Pons (tissue), 1 donor: ENCODE results near the gene TTYH1.

Experiments used
- DNase-seq: peaks from one replicate; pipeline ENCODE4 v3.0.0-alpha.2; 2016; ENCODE audit warnings: low spot score

The TTYH1 gene

DNA sequence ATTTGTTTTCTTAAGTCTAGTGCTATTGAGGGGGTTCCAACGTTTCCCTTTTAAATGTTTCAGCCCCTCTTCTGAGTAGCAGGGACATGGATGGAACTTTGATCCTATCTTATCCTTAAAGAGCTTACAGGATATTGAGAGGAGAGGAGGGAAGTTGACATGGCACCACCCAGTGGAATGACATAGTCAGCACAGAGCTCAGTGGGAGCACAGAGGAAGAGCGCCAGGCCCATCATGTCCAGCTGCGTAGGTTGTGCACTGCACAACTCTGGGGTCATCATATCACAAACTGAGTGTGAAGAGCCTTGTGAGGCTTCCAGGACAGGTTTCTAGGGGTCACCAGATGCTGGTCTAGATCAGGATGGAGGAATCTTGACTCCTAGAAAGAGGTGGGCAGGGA, 62.4 kb downstream of the TTYH1 start:
- DNase-seq: no peak

DNA sequence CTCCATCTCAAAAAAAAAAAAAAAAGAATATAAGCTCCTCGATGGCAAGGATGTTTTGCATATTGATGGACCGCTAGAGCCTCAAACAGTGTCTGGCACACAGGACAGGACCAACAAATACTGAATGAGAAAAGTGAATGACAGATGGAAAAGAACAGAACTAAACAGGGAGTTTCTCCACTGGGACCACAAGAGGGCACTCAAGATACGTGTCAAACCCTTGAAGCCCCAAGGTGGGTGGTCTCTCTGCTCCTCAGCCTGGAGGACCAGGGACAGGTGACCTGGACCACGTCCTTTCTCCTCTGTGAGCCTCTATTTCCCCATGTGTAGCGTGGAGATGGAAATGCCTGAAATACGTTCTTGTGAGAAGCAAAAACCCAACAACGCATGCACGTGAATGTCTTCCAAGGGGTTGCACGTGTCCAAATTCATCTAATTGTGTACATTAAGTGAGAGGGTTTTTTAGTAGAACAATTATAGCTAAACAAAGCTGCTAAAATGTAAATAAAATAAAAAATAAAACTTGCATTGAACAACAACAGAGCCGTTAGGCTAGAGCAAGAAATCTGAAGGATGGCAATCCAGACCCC, 63.5 kb downstream of the TTYH1 start:
- DNase-seq: peak; percentile 35

DNA sequence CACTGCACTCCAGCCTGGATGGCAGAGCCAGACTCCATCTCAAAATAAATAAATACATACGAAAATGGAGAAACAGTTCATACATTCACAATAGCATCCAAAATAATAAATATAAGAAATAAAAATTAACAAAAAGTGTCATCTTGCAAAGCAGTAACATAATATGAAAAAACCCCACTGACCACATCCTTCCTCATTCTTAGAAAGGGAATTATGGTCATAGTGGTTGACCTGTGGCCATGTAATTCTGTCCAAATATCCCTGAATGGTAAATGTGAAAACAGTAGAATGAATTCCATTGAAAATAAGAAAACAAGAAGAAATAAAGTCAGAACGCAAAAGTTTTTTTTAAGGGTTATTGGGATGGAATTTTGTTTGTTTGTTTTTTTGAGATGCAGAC, 64.8 kb downstream of the TTYH1 start:
- no peak for DNase-seq

DNA sequence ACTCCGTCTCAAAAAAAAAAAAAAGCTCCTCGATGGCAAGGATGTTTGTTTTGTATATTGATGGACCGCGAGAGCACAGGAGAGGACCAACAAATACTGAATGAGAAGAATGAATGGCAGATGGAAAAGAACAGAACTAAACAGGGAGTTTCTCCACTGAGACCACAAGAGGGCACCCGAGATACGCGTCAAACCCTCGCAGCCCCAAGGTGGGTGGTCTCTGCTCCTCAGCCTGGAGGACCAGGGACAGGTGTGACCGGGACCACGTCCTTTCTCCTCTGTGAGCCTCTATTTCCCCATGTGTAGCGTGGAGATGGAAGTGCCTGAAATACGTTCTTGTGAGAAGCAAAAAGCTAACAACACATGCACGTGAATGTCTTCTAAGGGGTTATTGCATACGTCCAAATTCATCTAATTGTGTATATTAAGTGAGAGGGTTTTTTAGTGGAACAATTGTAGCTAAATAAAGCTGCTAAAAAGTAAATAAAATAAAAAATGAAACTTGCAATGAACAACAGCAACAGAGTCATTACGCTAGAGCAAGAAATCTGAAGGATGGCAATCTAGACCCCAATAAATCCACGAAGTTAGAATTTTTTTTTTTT, 66.2 kb downstream of the TTYH1 start:
- peak; percentile 48 for DNase-seq

DNA sequence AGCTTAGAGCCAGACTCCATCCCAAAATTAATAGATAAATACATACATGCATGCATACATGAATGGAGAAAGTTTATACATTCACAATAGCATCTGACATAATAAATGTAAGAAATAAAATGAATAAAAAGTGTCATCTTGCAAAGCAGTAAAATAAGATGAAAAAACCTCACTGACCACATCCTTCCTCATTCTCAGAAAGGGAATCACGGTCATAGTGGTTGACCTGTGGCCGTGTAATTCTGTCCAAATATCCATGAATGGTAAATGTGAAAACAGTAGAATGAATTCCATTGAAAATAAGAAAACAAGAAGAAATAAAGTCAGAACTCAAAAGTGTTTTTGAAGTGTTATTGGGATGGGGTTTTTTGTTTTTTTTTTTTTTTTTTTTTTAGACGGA, 67.6 kb downstream of the TTYH1 start:
- no peak for DNase-seq

DNA sequence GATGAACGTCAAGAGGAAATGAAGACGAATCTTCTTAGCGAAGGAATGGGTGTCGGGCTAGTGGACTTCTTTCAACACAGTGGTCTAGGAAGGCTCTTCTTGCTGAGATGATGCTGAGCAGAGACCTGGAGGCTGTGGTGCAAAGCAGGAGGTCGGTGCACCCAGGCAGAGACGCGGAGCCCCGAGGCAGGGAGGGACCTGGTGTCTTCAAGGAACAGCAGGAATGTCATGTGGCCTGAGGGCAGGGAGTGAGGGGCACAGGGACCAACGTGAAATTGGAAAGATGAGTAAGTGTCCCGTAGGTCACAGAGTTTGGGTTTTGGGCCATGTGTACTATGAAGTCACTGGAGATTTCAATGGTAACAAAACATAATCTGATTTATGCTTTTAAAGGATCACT, 69.2 kb downstream of the TTYH1 start:
- DNase-seq: no peak

DNA sequence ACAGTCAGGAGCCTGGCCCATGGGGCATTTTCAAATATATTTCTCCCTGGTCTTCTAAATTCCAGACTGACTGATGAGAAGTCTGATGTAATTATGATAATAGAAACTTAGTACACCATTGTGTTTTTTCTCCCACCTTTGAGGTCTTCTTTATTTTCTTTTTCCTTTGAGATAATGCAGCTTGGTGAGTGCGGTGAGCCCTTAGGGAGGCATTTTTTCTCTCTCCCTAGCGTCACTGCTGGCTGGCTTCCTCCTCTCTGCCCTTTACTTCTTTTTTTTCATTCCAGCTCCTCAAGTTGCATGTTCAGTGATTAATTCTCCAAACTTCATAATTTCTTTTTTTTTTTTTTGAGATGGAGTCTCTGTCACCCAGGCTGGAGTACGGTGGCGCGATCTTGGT, 70.6 kb downstream of the TTYH1 start:
- no peak for DNase-seq
